ENCODE data around the gene CD151. TPM values are rescaled to one million over a fixed set of nuclear protein-coding genes. Genes with fewer than 3 reads are reported as not detected.
A peak's percentile ranks its signal among the peaks of the same experiment; 100 is the strongest.

The CD151 gene
- total RNA-seq, 1 donor from 2014 or later: 486 TPM

GRCh38 chr11:849951-850774 is 17.4 kb downstream of the CD151 start:
- Histone ChIP-seq H3K9me3 (no peaks in the 10 kb centered on the region), H3K4me3 (peak overlapping the region; percentile 23), H3K36me3 (no peaks in the 10 kb centered on the region), H3K27me3 (no peaks in the 10 kb centered on the region), H3K4me1 (peaks cover 39% of the 10 kb centered on the region), H3K27ac (no peak overlapping the region)
- DNase-seq (no peak), ATAC-seq (no peak)
- intact Hi-C loops (cut with DNase I): no loop called here
- no peak for TF ChIP-seq CTCF (IDR thresholded peaks at IDR 0.05)

GRCh38 chr11:850775-851763 is 18.3 kb downstream of the CD151 start:
- no peaks in the 10 kb centered on the region for H3K27me3 ChIP-seq
- ATAC-seq (no peak), DNase-seq (no peak)
- intact Hi-C loops (cut with DNase I): no loop called here
- H3K36me3 ChIP-seq: no peaks in the 10 kb centered on the region
- H3K9me3 ChIP-seq: no peaks in the 10 kb centered on the region
- peaks cover 30% of the 10 kb centered on the region for H3K4me1 ChIP-seq
- TF ChIP-seq CTCF (IDR thresholded peaks at IDR 0.05): no peak
- no peak overlapping the region for H3K4me3 ChIP-seq
- H3K27ac ChIP-seq: no peak overlapping the region

GRCh38 chr11:852762-853161 is 20.0 kb downstream of the CD151 start:
- DNase-seq: no peak
- intact Hi-C loops (cut with DNase I): no loop called here
- no peak for TF ChIP-seq CTCF (IDR thresholded peaks at IDR 0.05)
- Histone ChIP-seq H3K4me1 (peaks cover 22% of the 10 kb centered on the region), H3K9me3 (no peaks in the 10 kb centered on the region), H3K4me3 (no peak overlapping the region), H3K27me3 (no peaks in the 10 kb centered on the region), H3K36me3 (no peaks in the 10 kb centered on the region), H3K27ac (no peak overlapping the region)
- ATAC-seq: no peak

GRCh38 chr11:853682-854448 is 21.1 kb downstream of the CD151 start:
- ATAC-seq (no peak), DNase-seq (no peak)
- H3K9me3 ChIP-seq: no peaks in the 10 kb centered on the region
- H3K36me3 ChIP-seq: no peaks in the 10 kb centered on the region
- no peak overlapping the region for H3K4me3 ChIP-seq
- no peak for TF ChIP-seq CTCF (IDR thresholded peaks at IDR 0.05)
- intact Hi-C loops (cut with DNase I): no loop called here
- H3K4me1 ChIP-seq: peaks cover 11% of the 10 kb centered on the region
- no peaks in the 10 kb centered on the region for H3K27me3 ChIP-seq
- H3K27ac ChIP-seq: no peak overlapping the region

- H3K27me3 ChIP-seq: no peaks in the 10 kb centered on the region
- DNase-seq (no peak), ATAC-seq (no peak)
- no peak overlapping the region for H3K4me3 ChIP-seq
- TF ChIP-seq CTCF (IDR thresholded peaks at IDR 0.05): no peak
- intact Hi-C loops (cut with DNase I): no loop called here
- no peaks in the 10 kb centered on the region for H3K36me3 ChIP-seq
- H3K4me1 ChIP-seq: peaks cover 9% of the 10 kb centered on the region
- H3K27ac ChIP-seq: no peak overlapping the region
- no peaks in the 10 kb centered on the region for H3K9me3 ChIP-seq
Measured at GRCh38 chr11:854601-855329, 22.0 kb downstream of the CD151 start.

Data from upper lobe of right lung (tissue), 1 donor.